ENCODE data around the gene FKBP5.
"Not testable (repeated sequence)": the region's sequence is repeated elsewhere in the genome, so short reads cannot be mapped to it uniquely, and the experiment has no call there.

The FKBP5 gene

DNA sequence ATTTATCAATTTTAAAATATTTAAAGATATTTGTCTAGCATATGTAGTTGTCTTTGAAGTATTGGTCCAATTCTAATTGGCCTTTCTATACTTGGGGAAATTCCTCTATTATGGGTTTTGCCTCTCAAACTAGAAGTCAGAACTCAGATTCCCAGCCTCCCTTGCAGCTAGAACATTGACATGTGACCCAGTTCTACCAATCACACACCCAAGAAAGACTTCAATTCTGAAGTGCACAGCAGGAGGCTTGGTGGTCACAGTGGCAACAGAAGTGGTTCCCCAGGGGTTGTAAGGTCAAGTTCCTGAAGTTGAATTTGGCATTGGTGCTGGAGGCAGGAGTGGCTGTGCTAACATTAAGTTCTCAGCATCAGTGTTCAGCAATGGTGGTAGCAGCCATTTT lies 14.8 kb upstream of the FKBP5 start:
- Histone ChIP-seq H3K27me3 (ENCODE audit: insufficient read depth, poor library complexity, severe bottlenecking) (no peaks in the 10 kb centered on the region), H3K27ac (replicated peaks) (no peak overlapping the region), H3K4me3 (replicated peaks; ENCODE audit: insufficient read depth, low read length) (no peak overlapping the region)
- TF ChIP-seq SPI1 (IDR thresholded peaks at IDR 0.05; ENCODE audit: borderline replicate concordance, low read depth) (no peak), GABPA (IDR thresholded peaks at IDR 0.05; ENCODE audit: low read depth) (no peak), POLR2AphosphoS5 (IDR thresholded peaks at IDR 0.05; ENCODE audit: low read depth) (no peak)
- TF ChIP-seq, protein P1, sequence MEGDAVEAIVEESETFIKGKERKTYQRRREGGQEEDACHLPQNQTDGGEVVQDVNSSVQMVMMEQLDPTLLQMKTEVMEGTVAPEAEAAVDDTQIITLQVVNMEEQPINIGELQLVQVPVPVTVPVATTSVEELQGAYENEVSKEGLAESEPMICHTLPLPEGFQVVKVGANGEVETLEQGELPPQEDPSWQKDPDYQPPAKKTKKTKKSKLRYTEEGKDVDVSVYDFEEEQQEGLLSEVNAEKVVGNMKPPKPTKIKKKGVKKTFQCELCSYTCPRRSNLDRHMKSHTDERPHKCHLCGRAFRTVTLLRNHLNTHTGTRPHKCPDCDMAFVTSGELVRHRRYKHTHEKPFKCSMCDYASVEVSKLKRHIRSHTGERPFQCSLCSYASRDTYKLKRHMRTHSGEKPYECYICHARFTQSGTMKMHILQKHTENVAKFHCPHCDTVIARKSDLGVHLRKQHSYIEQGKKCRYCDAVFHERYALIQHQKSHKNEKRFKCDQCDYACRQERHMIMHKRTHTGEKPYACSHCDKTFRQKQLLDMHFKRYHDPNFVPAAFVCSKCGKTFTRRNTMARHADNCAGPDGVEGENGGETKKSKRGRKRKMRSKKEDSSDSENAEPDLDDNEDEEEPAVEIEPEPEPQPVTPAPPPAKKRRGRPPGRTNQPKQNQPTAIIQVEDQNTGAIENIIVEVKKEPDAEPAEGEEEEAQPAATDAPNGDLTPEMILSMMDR (IDR thresholded peaks at IDR 0.05; ENCODE audit: insufficient read depth, low read length): no peak
- TF ChIP-seq, protein P2, sequence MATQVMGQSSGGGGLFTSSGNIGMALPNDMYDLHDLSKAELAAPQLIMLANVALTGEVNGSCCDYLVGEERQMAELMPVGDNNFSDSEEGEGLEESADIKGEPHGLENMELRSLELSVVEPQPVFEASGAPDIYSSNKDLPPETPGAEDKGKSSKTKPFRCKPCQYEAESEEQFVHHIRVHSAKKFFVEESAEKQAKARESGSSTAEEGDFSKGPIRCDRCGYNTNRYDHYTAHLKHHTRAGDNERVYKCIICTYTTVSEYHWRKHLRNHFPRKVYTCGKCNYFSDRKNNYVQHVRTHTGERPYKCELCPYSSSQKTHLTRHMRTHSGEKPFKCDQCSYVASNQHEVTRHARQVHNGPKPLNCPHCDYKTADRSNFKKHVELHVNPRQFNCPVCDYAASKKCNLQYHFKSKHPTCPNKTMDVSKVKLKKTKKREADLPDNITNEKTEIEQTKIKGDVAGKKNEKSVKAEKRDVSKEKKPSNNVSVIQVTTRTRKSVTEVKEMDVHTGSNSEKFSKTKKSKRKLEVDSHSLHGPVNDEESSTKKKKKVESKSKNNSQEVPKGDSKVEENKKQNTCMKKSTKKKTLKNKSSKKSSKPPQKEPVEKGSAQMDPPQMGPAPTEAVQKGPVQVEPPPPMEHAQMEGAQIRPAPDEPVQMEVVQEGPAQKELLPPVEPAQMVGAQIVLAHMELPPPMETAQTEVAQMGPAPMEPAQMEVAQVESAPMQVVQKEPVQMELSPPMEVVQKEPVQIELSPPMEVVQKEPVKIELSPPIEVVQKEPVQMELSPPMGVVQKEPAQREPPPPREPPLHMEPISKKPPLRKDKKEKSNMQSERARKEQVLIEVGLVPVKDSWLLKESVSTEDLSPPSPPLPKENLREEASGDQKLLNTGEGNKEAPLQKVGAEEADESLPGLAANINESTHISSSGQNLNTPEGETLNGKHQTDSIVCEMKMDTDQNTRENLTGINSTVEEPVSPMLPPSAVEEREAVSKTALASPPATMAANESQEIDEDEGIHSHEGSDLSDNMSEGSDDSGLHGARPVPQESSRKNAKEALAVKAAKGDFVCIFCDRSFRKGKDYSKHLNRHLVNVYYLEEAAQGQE (IDR thresholded peaks at IDR 0.05; ENCODE audit: insufficient replicate concordance, low read depth): no peak
- no peak for DNase-seq (ENCODE audit: low read depth in 1 of 2, low spot score in 1 of 2)

DNA sequence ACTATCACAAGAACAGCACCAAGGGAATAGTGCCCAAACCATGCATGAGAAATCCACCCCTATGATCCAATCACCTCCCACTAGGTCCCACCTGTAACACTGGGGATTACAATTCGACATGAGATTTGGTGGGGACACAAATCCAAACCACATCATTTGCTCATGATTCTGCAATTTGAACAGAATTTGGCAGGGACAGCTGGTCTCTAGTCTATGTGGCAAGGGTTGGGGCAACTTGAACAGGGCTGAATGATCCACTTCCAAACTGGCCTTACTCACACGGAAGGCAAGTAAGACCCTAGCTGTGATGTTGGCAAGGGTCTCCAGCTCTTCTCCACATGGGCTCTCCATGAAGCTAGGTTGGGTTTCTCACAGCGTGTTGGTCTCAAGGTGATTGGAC lies 10.1 kb upstream of the FKBP5 start:
- no peak for TF ChIP-seq POLR2AphosphoS5 (IDR thresholded peaks at IDR 0.05; ENCODE audit: low read depth)
- TF ChIP-seq, protein P1 (IDR thresholded peaks at IDR 0.05; ENCODE audit: insufficient read depth, low read length): no peak
- no peak for TF ChIP-seq GABPA (IDR thresholded peaks at IDR 0.05; ENCODE audit: low read depth)
- TF ChIP-seq, protein P2 (IDR thresholded peaks at IDR 0.05; ENCODE audit: insufficient replicate concordance, low read depth): no peak
- Histone ChIP-seq H3K27me3 (ENCODE audit: insufficient read depth, poor library complexity, severe bottlenecking) (no peaks in the 10 kb centered on the region), H3K27ac (replicated peaks) (no peak overlapping the region), H3K4me3 (replicated peaks; ENCODE audit: insufficient read depth, low read length) (no peak overlapping the region)
- no peak for DNase-seq (ENCODE audit: low read depth in 1 of 2, low spot score in 1 of 2)

DNA sequence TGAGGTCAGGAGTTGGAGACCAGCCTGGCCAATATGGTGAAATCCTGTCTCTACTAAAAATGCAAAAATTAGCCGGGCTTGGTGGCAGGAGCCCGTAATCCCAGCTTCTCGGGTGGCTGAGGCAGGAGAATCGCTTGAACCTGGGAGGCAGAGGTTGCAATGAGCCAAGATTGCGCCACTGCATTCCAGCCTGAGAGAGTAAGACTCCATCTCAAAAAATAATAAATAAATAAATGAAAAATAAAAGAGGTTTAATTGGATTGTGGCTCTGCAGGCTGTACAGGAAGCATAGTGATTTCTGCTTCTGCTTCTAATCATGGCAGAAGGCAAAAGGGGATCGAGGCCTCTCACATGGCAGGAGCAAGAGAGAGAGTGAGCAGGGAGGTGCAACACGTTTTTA lies 9.7 kb upstream of the FKBP5 start:
- not testable (repeated sequence) for H3K4me3 ChIP-seq (replicated peaks; ENCODE audit: insufficient read depth, low read length); H3K27ac ChIP-seq (replicated peaks); DNase-seq (ENCODE audit: low read depth in 1 of 2, low spot score in 1 of 2); H3K27me3 ChIP-seq (ENCODE audit: insufficient read depth, poor library complexity, severe bottlenecking)

DNA sequence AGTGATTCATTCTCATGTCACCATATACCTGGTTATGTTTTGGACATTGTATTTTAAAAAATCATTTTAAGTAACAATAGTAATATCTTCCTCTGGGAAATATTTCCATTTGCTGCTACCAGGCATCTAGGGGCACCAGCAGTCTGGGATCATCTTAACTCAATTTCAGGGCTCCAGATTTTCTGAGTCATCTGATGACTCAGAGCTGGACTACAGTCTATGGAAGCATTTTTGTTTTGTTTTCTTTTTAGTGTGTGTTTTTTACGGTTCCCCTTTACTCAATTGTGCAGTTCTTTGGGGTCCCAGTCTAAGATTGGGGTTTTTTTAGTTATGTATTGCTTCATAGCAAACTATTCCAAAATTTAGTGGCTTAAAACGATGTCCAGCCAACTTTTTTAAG lies 5.7 kb upstream of the FKBP5 start:
- no peak overlapping the region for H3K4me3 ChIP-seq (replicated peaks; ENCODE audit: insufficient read depth, low read length)
- H3K27ac ChIP-seq (replicated peaks): no peak overlapping the region
- DNase-seq (ENCODE audit: low read depth in 1 of 2, low spot score in 1 of 2): no peak
- no peaks in the 10 kb centered on the region for H3K27me3 ChIP-seq (ENCODE audit: insufficient read depth, poor library complexity, severe bottlenecking)
- TF ChIP-seq POLR2AphosphoS5 (IDR thresholded peaks at IDR 0.05; ENCODE audit: low read depth) (no peak), SPI1 (IDR thresholded peaks at IDR 0.05; ENCODE audit: borderline replicate concordance, low read depth) (no peak), GABPA (IDR thresholded peaks at IDR 0.05; ENCODE audit: low read depth) (no peak)
- TF ChIP-seq, protein P2 (IDR thresholded peaks at IDR 0.05; ENCODE audit: insufficient replicate concordance, low read depth): no peak
- TF ChIP-seq, protein P1 (IDR thresholded peaks at IDR 0.05; ENCODE audit: insufficient read depth, low read length): no peak
